ENCODE results near the gene PRC1. TPM values are rescaled to one million over a fixed set of nuclear protein-coding genes. Genes with fewer than 3 reads are reported as not detected.

The PRC1 gene
- polyA plus RNA-seq, 1 donor from 2014 or later: 18.2 TPM

GRCh38 chr15:90957031-90957790 is 37.1 kb downstream of the PRC1 start:
- H3K4me2 ChIP-seq (ENCODE audit: low read length): no peak overlapping the region
- TF ChIP-seq REST (IDR thresholded peaks at IDR 0.05; ENCODE audit: borderline replicate concordance) (no peak), EZH2 (IDR thresholded peaks at IDR 0.05; ENCODE audit: borderline replicate concordance, insufficient read depth, low read length, poor library complexity, severe bottlenecking) (no peak), CTCF (IDR thresholded peaks at IDR 0.05; ENCODE audit: poor library complexity, severe bottlenecking) (no peak), MXI1 (conservative IDR thresholded peaks at IDR 0.05; ENCODE audit: poor library complexity, severe bottlenecking) (peak; percentile 14)
- no peaks in the 10 kb centered on the region for H3K79me2 ChIP-seq (replicated peaks; ENCODE audit: insufficient read depth, low read length)
- no peaks in the 10 kb centered on the region for H3K9me3 ChIP-seq (ENCODE audit: low read length)
- no peaks in the 10 kb centered on the region for H3K36me3 ChIP-seq (ENCODE audit: insufficient read depth, low read length)
- no peaks in the 10 kb centered on the region for H4K20me1 ChIP-seq (ENCODE audit: insufficient read depth)
- no peaks in the 10 kb centered on the region for H3F3A ChIP-seq (ENCODE audit: insufficient read depth, low read length, poor library complexity, severe bottlenecking)
- peaks cover 15% of the 10 kb centered on the region for H3K27me3 ChIP-seq (ENCODE audit: insufficient read depth, low read depth, low read length)
- no peak overlapping the region for H3K27ac ChIP-seq (ENCODE audit: low read length)
- no peaks in the 10 kb centered on the region for H3K9me2 ChIP-seq (ENCODE audit: insufficient read depth, low read length)
- H3K4me3 ChIP-seq (ENCODE audit: low read length): peak overlapping the region; percentile 65
- peak overlapping the region; percentile 62 for H3K9ac ChIP-seq (ENCODE audit: low read length)
- H2AFZ ChIP-seq (ENCODE audit: low read depth, low read length): no peak overlapping the region

- peak overlapping the region; percentile 65 for H3K4me3 ChIP-seq (ENCODE audit: low read length)
- no peaks in the 10 kb centered on the region for H3K9me3 ChIP-seq (ENCODE audit: low read length)
- peak overlapping the region; percentile 62 for H3K9ac ChIP-seq (ENCODE audit: low read length)
- H3K9me2 ChIP-seq (ENCODE audit: insufficient read depth, low read length): no peaks in the 10 kb centered on the region
- H3K27ac ChIP-seq (ENCODE audit: low read length): no peak overlapping the region
- no peaks in the 10 kb centered on the region for H3K79me2 ChIP-seq (replicated peaks; ENCODE audit: insufficient read depth, low read length)
- TF ChIP-seq RAD21 (conservative IDR thresholded peaks at IDR 0.05) (peak; percentile 68), SMC3 (conservative IDR thresholded peaks at IDR 0.05; ENCODE audit: poor library complexity) (peak; percentile 84), CTCF (IDR thresholded peaks at IDR 0.05; ENCODE audit: poor library complexity, severe bottlenecking) (peak; percentile 90), POLR2AphosphoS5 (IDR thresholded peaks at IDR 0.05) (peak; percentile 18), TAF1 (IDR thresholded peaks at IDR 0.05; ENCODE audit: low read depth) (no peak)
- H2AFZ ChIP-seq (ENCODE audit: low read depth, low read length): no peak overlapping the region
- H3K27me3 ChIP-seq (ENCODE audit: insufficient read depth, low read depth, low read length): peaks cover 15% of the 10 kb centered on the region
- no peaks in the 10 kb centered on the region for H4K20me1 ChIP-seq (ENCODE audit: insufficient read depth)
- no peaks in the 10 kb centered on the region for H3K36me3 ChIP-seq (ENCODE audit: insufficient read depth, low read length)
- H3F3A ChIP-seq (ENCODE audit: insufficient read depth, low read length, poor library complexity, severe bottlenecking): no peaks in the 10 kb centered on the region
- H3K4me2 ChIP-seq (ENCODE audit: low read length): peak overlapping the region; percentile 39
These were observed 37.9 kb downstream of the PRC1 start for GRCh38 chr15:90956274-90957030.

Measured in neural cell (in vitro differentiated cells).